CD4-positive, alpha-beta memory T cell (primary cell): ENCODE measurements around the gene CST6. TPM values are rescaled to one million over a fixed set of nuclear protein-coding genes. Genes with fewer than 3 reads are reported as not detected.

ENCODE experiments used
- CTCF ChIA-PET: fragments of 350-600 bp; sonication (Branson Sonifier 250); formaldehyde crosslinking; loops from one replicate; lab custom pipeline; 2021; ENCODE audit warnings: inconsistent platforms; ENCODE audit not compliant: partially characterized antibody; lab: Charles Lee
- POLR2A ChIA-PET: fragments of 350-600 bp; sonication (Branson Sonifier 250); formaldehyde crosslinking; loops from one replicate; lab custom pipeline; 2021; ENCODE audit not compliant: partially characterized antibody; lab: Charles Lee
- DNase-seq, 5 donors: peaks; one replicate each; pipeline versions ENCODE4 v3.0.0 to v3.0.0-alpha.2; 2020 to 2022; ENCODE audit warnings: mixed read lengths in 1 of 5
- H3K27ac ChIP-seq: one replicate; pipeline ENCODE4 v1.7.0; 2013; ENCODE audit warnings: low read depth, low read length
- H3K27me3 ChIP-seq: 2 replicates; pipeline ENCODE4 v1.7.0; 2013; ENCODE audit warnings: mild to moderate bottlenecking, low read length, moderate library complexity; ENCODE audit not compliant: insufficient read depth
- H3K36me3 ChIP-seq: 2 replicates; pipeline ENCODE4 v1.7.0; 2013; ENCODE audit warnings: mild to moderate bottlenecking, low read length, moderate library complexity; ENCODE audit not compliant: insufficient read depth
- H3K4me1 ChIP-seq: 2 replicates; pipeline ENCODE4 v1.7.0; 2013; ENCODE audit warnings: mild to moderate bottlenecking, low read length, moderate library complexity; ENCODE audit not compliant: insufficient read depth
- H3K4me3 ChIP-seq, 2 donors: one replicate each; pipeline ENCODE4 v1.7.0; 2013; ENCODE audit warnings: low read length in 2 of 2, mild to moderate bottlenecking in 1 of 2
- H3K9me3 ChIP-seq, 2 donors: one replicate each; pipeline ENCODE4 v1.7.0; 2013; ENCODE audit warnings: low read length in 2 of 2, control low read depth in 1 of 2; ENCODE audit not compliant: control insufficient read depth in 1 of 2
- H3K27ac Mint-ChIP-seq, 7 donors: one replicate each; pipeline ENCODE4 v1.8.0; 2020 to 2021; ENCODE audit warnings: mixed read lengths in 7 of 7, mild to moderate bottlenecking in 6 of 7, inconsistent platforms in 3 of 7, moderate library complexity in 3 of 7
- H3K27me3 Mint-ChIP-seq, 2 donors: one replicate each; pipeline ENCODE4 v1.8.0; 2020 to 2021; ENCODE audit warnings: mixed read lengths in 2 of 2
- H3K36me3 Mint-ChIP-seq, 2 donors: one replicate each; pipeline ENCODE4 v1.8.0; 2020 to 2021; ENCODE audit warnings: mixed read lengths in 2 of 2, inconsistent platforms in 1 of 2, mild to moderate bottlenecking in 1 of 2
- H3K4me1 Mint-ChIP-seq, 4 donors: one replicate each; pipeline ENCODE4 v1.8.0; 2020 to 2021; ENCODE audit warnings: mixed read lengths in 4 of 4, mild to moderate bottlenecking in 1 of 4
- H3K4me3 Mint-ChIP-seq, 8 donors: one replicate each; pipeline ENCODE4 v1.8.0; 2020 to 2021; ENCODE audit warnings: mixed read lengths in 8 of 8, mild to moderate bottlenecking in 7 of 8, moderate library complexity in 6 of 8, inconsistent platforms in 3 of 8
- H3K9me3 Mint-ChIP-seq, 8 donors: one replicate each; pipeline ENCODE4 v1.8.0; 2020 to 2021; ENCODE audit warnings: mixed read lengths in 8 of 8, mild to moderate bottlenecking in 5 of 8, inconsistent platforms in 3 of 8, moderate library complexity in 1 of 8
- intact Hi-C: fragments of 100-400 bp; cut with micrococcal nuclease; formaldehyde crosslinking; loops from one replicate; pipeline ENCODE4 v1.15.1; 2023
- polyA plus RNA-seq, 2 donors: library from polyadenylated mRNA; unstranded; fragments of 300-500 nt; fragmentation: Illumina TruSeq; gene quantifications; one replicate each; pipeline ENCODE4 v1.2.3, GENCODE V29; 2021
- total RNA-seq, 2 experiments: library from RNA; stranded (reverse); gene quantifications; one replicate each; pipeline ENCODE4 v1.2.3, GENCODE V29; 2021

Gene CST6
- total and polyA plus RNA-seq, 4 experiments from 2014 or later = not detected

- CTCF ChIA-PET = interaction anchor here (0.7 to 13.9 kb wide), 13 partner anchors 9 to 277 kb away, joined by 3 to 255 read pairs (median 4); partner anchors contain the start of genes CCDC85B, FIBP and KAT5
Measured at GRCh38 chr11:65988791-65989592, 22.8 kb upstream of the CST6 start.

GRCh38 chr11:65992056-65992455, 19.8 kb upstream of the CST6 start:
- Mint-ChIP-seq H3K36me3 (peaks cover 10 to 16% of the 10 kb centered on the region in 2 donors), H3K27ac (peak overlapping the region in 4 of 7 donors; percentile 28 to 78 (median 44)), H3K27me3 (no peaks in the 10 kb centered on the region), H3K4me1 (peaks cover 5 to 7% (median 7%) of the 10 kb centered on the region in 4 donors), H3K9me3 (no peaks in the 10 kb centered on the region), H3K4me3 (no peak overlapping the region)
- CTCF ChIA-PET = interaction anchor here (0.8 to 13.9 kb wide), 9 partner anchors 9 to 280 kb away, joined by 3 to 255 read pairs (median 3); partner anchors contain the start of genes BANF1, CCDC85B, EIF1AD and FIBP
- DNase-seq = no peak
- peaks cover 6% of the 10 kb centered on the region for H3K4me1 ChIP-seq
- no peaks in the 10 kb centered on the region for H3K27me3 ChIP-seq
- peaks cover 2% of the 10 kb centered on the region for H3K36me3 ChIP-seq
- no peaks in the 10 kb centered on the region for H3K9me3 ChIP-seq
- no peak overlapping the region for H3K27ac ChIP-seq
- intact Hi-C loops = no loop called here
- H3K4me3 ChIP-seq = no peak overlapping the region
- POLR2A ChIA-PET = interaction anchor here (1.5 to 1.6 kb wide), 2 partner anchors 91 to 104 kb away, joined by 4 read pairs; partner anchors contain the start of genes FIBP and FOSL1

More at GRCh38 chr11:65988791-65989592, 22.8 kb upstream of the CST6 start:
- Histone ChIP-seq H3K36me3 (no peaks in the 10 kb centered on the region), H3K9me3 (no peaks in the 10 kb centered on the region), H3K27me3 (no peaks in the 10 kb centered on the region), H3K27ac (no peak overlapping the region), H3K4me1 (peaks cover 6% of the 10 kb centered on the region), H3K4me3 (no peak overlapping the region)
- intact Hi-C loops = loop anchor here (1.0 kb wide), 8 partner anchors 33 to 283 kb away; partner anchors contain the start of genes AP5B1, FIBP and KAT5
- Mint-ChIP-seq H3K4me1 (peaks cover 5 to 7% (median 6%) of the 10 kb centered on the region in 4 donors), H3K27me3 (no peaks in the 10 kb centered on the region), H3K27ac (peak overlapping the region; percentile 68 to 95 (median 86)), H3K36me3 (peaks cover 0 to 3% of the 10 kb centered on the region in 2 donors), H3K4me3 (peak overlapping the region in 1 of 8 donors; percentile 3), H3K9me3 (no peaks in the 10 kb centered on the region)
- POLR2A ChIA-PET = interaction anchor here (0.7 to 2.9 kb wide), 7 partner anchors 70 to 277 kb away, joined by 3 to 18 read pairs (median 6); partner anchors contain the start of genes C11orf68, CCDC85B, DRAP1 and FIBP
- peak; percentile 92 to 94 (median 93) for DNase-seq

GRCh38 chr11:65997286-65997685, 14.5 kb upstream of the CST6 start:
- no peak overlapping the region for H3K4me3 ChIP-seq
- peak overlapping the region in 1 of 8 donors; percentile 53 for H3K4me3 Mint-ChIP-seq
- peak in 1 of 5 donors; percentile 16 for DNase-seq
- peaks cover 8 to 32% (median 17%) of the 10 kb centered on the region in 4 donors for H3K4me1 Mint-ChIP-seq
- no peaks in the 10 kb centered on the region for H3K27me3 ChIP-seq
- intact Hi-C loops = no loop called here
- no peak overlapping the region for H3K27ac ChIP-seq
- ChIA-PET CTCF (interaction anchor here (2.0 kb wide), 1 partner anchor 113 kb away, joined by 6 read pairs; no protein-coding TSS in a partner anchor), POLR2A (no interaction called here)
- peak overlapping the region in 3 of 7 donors; percentile 5 to 71 (median 35) for H3K27ac Mint-ChIP-seq
- H3K4me1 ChIP-seq = peaks cover 17% of the 10 kb centered on the region
- H3K36me3 Mint-ChIP-seq = peaks cover 30 to 58% of the 10 kb centered on the region in 2 donors
- peaks cover 37% of the 10 kb centered on the region for H3K36me3 ChIP-seq
- no peaks in the 10 kb centered on the region for H3K9me3 ChIP-seq
- no peaks in the 10 kb centered on the region for H3K27me3 Mint-ChIP-seq
- H3K9me3 Mint-ChIP-seq = no peaks in the 10 kb centered on the region

GRCh38 chr11:66001942-66002647, 9.7 kb upstream of the CST6 start, which contains the start of the genes BANF1 and EIF1AD:
Gene BANF1 (plus strand): TSS chr11:66002503. CDS start chr11:66003251, 748 bp downstream.
Gene EIF1AD (minus strand): TSS chr11:66002157. CDS start chr11:66000389, 1,768 bp downstream.
- peak; percentile 95 to 97 (median 96) for DNase-seq
- intact Hi-C loops = loop anchor here (1.0 to 2.0 kb wide), 8 partner anchors 41 to 432 kb away; partner anchors contain the start of genes CFL1, PCNX3, SART1 and SF3B2
- peaks cover 44% of the 10 kb centered on the region for H3K36me3 ChIP-seq
- POLR2A ChIA-PET = interaction anchor here (0.7 to 1.5 kb wide), 24 partner anchors 20 to 387 kb away, joined by 3 to 44 read pairs (median 6); partner anchors contain the start of genes C11orf68, CCDC85B, CFL1 and DRAP1
- no peaks in the 10 kb centered on the region for H3K27me3 ChIP-seq
- Mint-ChIP-seq H3K27ac (peak within 1 kb of the TSS; percentile 96 to 99 (median 99)), H3K27me3 (no peaks in the 10 kb centered on the region), H3K9me3 (no peaks in the 10 kb centered on the region), H3K36me3 (peaks cover 20 to 60% of the 10 kb centered on the region in 2 donors), H3K4me1 (peaks cover 12 to 49% (median 27%) of the 10 kb centered on the region in 4 donors), H3K4me3 (peak within 1 kb of the TSS; percentile 94 to 100 (median 99))
- peak within 1 kb of the TSS; percentile 68 to 82 for H3K4me3 ChIP-seq
- H3K9me3 ChIP-seq = no peaks in the 10 kb centered on the region
- peaks cover 26% of the 10 kb centered on the region for H3K4me1 ChIP-seq
- H3K27ac ChIP-seq = peak within 1 kb of the TSS; percentile 87
- CTCF ChIA-PET = interaction anchor here (0.6 to 2.4 kb wide), 9 partner anchors 11 to 290 kb away, joined by 3 to 11 read pairs (median 5); partner anchors contain the start of genes FIBP, KAT5 and MUS81

- H3K4me1 ChIP-seq = peaks cover 26% of the 10 kb centered on the region
- no peaks in the 10 kb centered on the region for H3K9me3 ChIP-seq
- ChIA-PET CTCF (interaction anchor here (0.6 to 2.4 kb wide), 10 partner anchors 11 to 291 kb away, joined by 3 to 11 read pairs (median 5); partner anchors contain the start of genes FIBP, KAT5 and MUS81), POLR2A (interaction anchor here (0.5 to 1.5 kb wide), 25 partner anchors 20 to 1280 kb away, joined by 3 to 44 read pairs (median 5); partner anchors contain the start of genes C11orf68, CCDC85B, CFL1 and DRAP1)
- peaks cover 38% of the 10 kb centered on the region for H3K36me3 ChIP-seq
- H3K27me3 ChIP-seq = no peaks in the 10 kb centered on the region
- intact Hi-C loops = loop anchor here (1.0 to 2.0 kb wide), 8 partner anchors 41 to 432 kb away; partner anchors contain the start of genes CFL1, PCNX3, SART1 and SF3B2
- H3K27ac ChIP-seq = peak overlapping the region; percentile 87
- Mint-ChIP-seq H3K9me3 (no peaks in the 10 kb centered on the region), H3K27ac (peak overlapping the region; percentile 93 to 99 (median 98)), H3K4me3 (peak overlapping the region; percentile 94 to 100 (median 99)), H3K36me3 (peaks cover 15 to 54% of the 10 kb centered on the region in 2 donors), H3K27me3 (no peaks in the 10 kb centered on the region), H3K4me1 (peaks cover 10 to 44% (median 27%) of the 10 kb centered on the region in 4 donors)
- no peak for DNase-seq
- peak overlapping the region; percentile 68 to 82 for H3K4me3 ChIP-seq
Measured at GRCh38 chr11:66002648-66003225, 9.1 kb upstream of the CST6 start.

- H3K9me3 ChIP-seq = no peaks in the 10 kb centered on the region
- Mint-ChIP-seq H3K27me3 (no peaks in the 10 kb centered on the region), H3K9me3 (no peaks in the 10 kb centered on the region), H3K36me3 (peaks cover 11 to 49% of the 10 kb centered on the region in 2 donors), H3K27ac (peak overlapping the region; percentile 90 to 96 (median 92)), H3K4me3 (peak overlapping the region; percentile 82 to 99 (median 87)), H3K4me1 (peaks cover 10 to 41% (median 28%) of the 10 kb centered on the region in 4 donors)
- H3K4me1 ChIP-seq = peaks cover 26% of the 10 kb centered on the region
- H3K4me3 ChIP-seq = peak overlapping the region; percentile 65 to 82
- intact Hi-C loops = loop anchor here (2.0 kb wide), 1 partner anchor 74 kb away; no protein-coding TSS in a partner anchor
- POLR2A ChIA-PET = interaction anchor here (1.1 to 1.5 kb wide), 12 partner anchors 19 to 388 kb away, joined by 3 to 44 read pairs (median 9); partner anchors contain the start of genes C11orf68, CCDC85B, CFL1 and DRAP1
- CTCF ChIA-PET = interaction anchor here (0.6 to 2.4 kb wide), 5 partner anchors 108 to 143 kb away, joined by 3 to 11 read pairs (median 5); partner anchors contain the start of genes FIBP and MUS81
- no peak for DNase-seq
- no peaks in the 10 kb centered on the region for H3K27me3 ChIP-seq
- peak overlapping the region; percentile 87 for H3K27ac ChIP-seq
- H3K36me3 ChIP-seq = peaks cover 32% of the 10 kb centered on the region
Measured at GRCh38 chr11:66003291-66003690, 8.5 kb upstream of the CST6 start.
